Endometrial microvascular endothelial cells (primary cell): ENCODE data around the gene AMHR2. TPM values are rescaled to one million over a fixed set of nuclear protein-coding genes. Genes with fewer than 3 reads are reported as not detected.
"Not testable (repeated sequence)": the region's sequence is repeated elsewhere in the genome, so short reads cannot be mapped to it uniquely, and the experiment has no call there.

Experiments
- in situ Hi-C: cut with HindIII; loops from 2 replicates; pipeline ENCODE4 v1.10.0; 2017; ENCODE audit warnings: low sequenced_read_pairs, low pct_unique_long_range_greater_than_20kb; ENCODE audit errors: inconsistent ontology term
- total RNA-seq: library from RNA; depleted of rRNA; stranded (reverse); fragments of >200 nt; gene quantifications from one replicate; pipeline ENCODE4 v1.2.3, GENCODE V29; 2015; ENCODE audit errors: inconsistent ontology term

AMHR2 gene
- total RNA-seq, 1 donor from 2014 or later, result not detected

DNA sequence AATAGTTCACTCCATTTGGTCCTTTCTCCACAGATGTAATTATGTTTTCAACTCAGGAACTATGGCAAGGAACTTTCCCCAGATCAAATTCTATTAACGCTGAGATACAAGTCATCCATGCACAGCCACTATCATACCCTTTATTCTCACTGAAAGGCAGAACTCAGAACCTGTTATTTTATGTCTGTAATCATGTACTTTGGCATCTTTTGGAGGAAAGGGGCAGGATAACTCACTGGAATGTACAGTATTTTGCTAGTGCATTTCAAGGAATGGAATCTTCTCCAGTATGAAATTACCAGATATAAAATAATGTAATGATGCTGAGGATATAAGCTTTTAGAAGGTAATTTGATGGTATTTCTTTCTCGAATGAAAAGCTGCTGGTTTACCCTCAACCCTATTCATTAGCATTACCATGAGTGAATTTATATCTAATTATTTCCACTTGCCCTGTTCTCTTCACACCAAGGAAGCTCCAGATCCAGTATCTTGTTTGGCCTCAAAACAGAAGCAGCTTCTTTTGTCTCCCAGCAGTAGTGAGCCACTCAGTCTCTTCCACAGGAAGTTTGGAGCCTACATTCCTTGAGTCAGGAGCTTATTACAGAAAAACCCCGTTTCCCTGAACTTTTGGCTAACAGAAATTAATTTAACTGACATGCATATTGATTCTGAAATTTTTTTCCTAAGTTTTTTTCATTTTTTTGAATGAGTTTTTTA is 10.0 kb upstream of the AMHR2 start:
- in situ Hi-C loops, result no loop called here

DNA sequence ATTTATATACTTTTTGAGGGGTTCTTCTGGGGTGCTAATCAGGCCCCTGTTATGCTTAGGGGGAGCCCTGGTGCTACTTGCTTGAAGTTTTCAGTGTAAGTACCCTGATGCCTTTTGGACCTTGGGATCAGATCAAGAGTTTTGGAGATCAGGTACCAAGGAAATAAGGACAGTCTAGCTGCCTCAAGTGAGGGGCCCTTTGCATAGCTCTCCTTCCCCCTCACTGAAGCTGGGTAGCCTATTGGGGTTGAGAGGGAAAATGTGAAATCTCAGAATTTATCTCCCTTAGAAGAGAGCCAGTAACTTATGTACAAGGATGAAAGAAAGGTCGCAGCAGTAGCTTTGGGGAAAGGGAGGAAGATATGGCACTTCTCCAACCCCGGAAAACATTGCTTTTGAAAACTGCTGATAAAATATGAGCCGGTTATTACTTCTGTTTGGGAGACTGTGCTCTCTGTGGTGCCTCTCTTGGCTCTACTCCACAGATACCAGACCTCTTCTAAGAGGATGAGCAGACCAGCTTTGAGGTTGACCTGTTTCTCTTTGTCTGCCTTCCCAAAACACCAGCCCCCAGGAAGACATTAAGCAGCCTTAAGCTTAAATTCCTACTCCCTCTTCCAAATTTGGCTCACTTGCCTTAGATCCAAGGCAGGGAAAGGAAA is 8.8 kb upstream of the AMHR2 start:
- in situ Hi-C loops, result no loop called here

DNA sequence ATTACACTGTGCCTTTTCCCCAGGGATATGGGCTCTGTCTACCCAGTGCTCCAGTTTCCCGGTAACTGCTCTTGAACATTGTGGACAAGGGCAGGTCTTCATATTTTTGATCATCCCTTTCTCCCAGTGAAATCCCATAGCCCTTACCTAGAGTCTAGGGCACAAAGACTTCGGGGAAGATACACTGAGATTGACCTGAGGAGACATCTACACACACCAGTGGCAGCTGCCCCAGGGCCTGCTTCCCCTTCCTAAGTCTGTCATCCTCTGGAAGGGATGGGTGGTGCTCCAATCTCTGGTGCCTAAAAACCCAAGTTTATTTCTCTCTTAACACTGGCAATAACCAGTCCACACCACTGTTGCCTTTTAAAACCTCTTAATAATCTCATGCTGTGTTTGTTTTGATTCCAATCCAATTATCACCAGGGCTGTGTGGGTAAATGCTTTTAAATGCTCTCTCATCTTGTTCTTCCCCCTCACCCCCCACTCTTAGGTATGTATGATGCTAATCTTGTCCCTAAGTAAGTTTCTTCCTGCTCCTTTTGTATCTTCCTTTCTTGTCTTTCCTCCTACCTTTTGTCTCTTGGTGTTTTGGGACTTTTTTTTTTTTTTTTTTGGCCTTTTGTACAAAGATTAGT is 7.8 kb upstream of the AMHR2 start:
- in situ Hi-C loops, result not testable (repeated sequence)

DNA sequence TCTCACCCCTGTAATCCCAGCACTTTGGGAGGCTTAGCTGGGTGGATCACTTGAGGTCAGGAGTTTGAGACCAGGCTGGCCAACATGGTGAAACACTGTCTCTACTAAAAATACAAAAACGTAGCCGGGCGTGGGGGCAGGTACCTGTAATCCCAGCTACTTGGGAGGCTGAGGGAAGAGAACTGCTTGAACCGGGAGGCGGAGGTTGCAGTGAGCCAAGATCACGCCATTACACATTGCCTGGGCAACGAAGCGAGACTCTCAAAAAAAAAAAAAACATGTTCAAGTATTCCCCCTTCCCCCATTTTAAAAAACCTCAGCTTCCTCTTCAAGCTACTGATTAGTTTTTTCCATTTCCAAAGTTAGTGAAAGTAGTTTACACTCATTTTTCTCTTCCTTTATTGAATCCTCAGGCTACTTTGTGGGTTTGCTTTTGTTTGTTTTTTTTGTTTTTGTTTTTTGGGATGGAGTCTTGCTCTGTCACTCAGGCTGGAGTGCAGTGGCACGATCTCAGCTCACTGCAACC is 6.3 kb upstream of the AMHR2 start:
- in situ Hi-C loops, result not testable (repeated sequence)

DNA sequence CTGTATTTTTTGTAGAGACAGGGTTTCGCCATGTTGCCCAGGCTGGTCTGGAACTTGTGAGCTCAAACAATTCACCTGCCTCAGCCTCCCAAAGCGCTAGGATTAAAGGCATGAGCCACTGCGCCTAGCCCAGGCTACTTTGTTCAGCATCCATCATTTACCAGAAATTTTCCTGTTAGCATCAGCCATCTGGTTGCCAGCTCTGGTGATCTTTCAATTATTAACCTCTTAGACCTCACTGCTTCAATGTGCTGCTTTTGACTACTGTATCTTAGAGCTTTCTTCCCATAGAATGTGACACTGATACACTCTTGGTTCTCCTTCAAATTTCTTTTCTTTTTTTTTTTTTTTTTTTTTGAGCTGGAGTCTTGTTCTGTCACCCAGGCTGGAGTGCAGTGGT is 5.4 kb upstream of the AMHR2 start:
- in situ Hi-C loops, result no loop called here

DNA sequence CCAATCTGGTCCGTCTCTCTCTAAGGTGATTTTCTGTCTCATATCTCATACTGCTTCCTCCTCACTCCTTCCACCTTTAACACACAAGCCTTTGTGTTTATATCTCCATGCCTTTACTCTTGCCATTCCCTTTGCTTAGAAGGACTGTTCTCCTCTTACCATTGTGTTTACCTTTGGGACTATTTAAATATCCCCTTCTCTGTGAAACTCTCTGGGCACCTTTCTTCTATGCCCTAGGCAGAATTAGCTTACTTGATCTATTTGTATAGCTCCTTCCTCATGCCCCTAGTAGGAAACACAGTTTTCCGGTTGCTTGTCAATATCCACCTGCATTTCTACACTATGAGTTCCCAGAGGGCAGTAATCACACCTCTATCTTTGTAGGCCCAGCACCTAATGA is 3.9 kb upstream of the AMHR2 start:
- in situ Hi-C loops, result loop anchor here (10.0 kb wide), 1 partner anchor 75 kb away; no protein-coding TSS in a partner anchor

DNA sequence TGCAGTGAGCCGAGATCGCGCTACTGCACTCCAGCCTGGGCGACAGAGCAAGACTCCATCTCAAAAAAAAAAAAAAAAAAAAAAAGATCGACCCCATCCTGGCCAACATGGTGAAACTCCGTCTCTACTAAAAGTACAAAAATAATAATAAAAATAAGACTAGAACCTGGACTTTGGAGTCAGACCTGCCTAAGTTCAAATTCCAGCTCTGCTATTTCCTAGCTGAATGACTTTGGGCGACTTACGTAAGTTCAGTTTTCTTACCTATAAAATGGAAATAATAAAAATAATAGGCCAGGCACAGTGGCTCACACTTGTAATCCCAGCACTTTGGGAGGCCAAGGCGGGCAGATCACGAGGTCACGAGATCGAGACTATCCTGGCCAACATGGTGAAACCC is 1.4 kb upstream of the AMHR2 start:
- in situ Hi-C loops, result loop anchor here (10.0 kb wide), 1 partner anchor 77 kb away; no protein-coding TSS in a partner anchor

DNA sequence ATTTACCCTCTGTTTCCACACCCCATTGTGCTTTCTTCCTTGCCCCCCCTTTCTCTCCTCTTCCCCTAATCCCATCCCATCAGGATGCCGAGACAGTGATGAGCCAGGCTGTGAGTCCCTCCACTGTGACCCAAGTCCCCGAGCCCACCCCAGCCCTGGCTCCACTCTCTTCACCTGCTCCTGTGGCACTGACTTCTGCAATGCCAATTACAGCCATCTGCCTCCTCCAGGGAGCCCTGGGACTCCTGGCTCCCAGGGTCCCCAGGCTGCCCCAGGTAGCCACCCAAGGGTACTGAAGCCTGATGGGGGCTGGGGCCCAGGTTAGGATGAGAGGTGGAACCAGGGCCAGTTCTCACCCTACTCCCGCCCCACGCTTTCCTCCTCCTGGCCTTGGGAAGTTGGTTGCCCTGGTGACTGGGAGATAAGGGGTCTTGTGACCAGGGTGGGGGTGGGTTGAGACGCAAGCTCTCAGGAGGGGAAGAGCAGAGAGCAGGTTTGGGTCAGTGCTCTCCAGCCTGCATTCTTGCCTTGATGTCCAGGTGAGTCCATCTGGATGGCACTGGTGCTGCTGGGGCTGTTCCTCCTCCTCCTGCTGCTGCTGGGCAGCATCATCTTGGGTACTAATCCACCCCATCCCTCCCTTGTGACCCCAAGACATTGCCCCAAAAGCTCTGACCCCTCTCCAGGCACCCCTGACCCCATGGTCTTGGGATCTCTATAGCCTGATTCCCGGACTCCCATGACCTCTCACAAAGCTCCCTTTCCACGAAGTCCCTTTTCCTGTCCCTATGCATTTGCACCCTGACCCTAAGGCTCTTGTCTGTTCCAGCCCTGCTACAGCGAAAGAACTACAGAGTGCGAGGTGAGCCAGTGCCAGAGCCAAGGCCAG is 1.2 kb downstream of the AMHR2 start:
- in situ Hi-C loops, result loop anchor here (10.0 kb wide), 1 partner anchor 80 kb away; no protein-coding TSS in a partner anchor

DNA sequence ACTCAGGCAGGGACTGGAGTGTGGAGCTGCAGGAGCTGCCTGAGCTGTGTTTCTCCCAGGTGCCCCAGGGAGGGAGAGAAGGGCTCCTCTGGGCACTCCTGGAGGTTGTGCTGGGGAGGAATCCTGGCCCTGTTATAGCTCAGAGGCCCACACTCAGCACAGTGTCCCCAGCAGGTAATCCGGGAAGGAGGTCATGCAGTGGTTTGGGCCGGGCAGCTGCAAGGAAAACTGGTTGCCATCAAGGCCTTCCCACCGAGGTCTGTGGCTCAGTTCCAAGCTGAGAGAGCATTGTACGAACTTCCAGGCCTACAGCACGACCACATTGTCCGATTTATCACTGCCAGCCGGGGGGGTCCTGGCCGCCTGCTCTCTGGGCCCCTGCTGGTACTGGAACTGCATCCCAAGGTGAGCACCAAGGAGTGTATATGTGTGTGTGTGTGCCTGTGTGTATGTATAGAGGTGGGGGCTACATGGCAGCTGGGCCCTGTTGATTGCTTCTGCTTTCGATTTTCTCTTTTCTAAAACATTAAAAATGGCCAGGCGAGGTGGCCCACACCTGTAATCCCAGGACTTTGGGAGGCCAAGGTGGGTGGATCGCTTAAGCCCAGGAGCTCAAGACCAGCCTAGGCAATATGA is 2.0 kb downstream of the AMHR2 start:
- in situ Hi-C loops, result loop anchor here (10.0 kb wide), 1 partner anchor 81 kb away; no protein-coding TSS in a partner anchor

DNA sequence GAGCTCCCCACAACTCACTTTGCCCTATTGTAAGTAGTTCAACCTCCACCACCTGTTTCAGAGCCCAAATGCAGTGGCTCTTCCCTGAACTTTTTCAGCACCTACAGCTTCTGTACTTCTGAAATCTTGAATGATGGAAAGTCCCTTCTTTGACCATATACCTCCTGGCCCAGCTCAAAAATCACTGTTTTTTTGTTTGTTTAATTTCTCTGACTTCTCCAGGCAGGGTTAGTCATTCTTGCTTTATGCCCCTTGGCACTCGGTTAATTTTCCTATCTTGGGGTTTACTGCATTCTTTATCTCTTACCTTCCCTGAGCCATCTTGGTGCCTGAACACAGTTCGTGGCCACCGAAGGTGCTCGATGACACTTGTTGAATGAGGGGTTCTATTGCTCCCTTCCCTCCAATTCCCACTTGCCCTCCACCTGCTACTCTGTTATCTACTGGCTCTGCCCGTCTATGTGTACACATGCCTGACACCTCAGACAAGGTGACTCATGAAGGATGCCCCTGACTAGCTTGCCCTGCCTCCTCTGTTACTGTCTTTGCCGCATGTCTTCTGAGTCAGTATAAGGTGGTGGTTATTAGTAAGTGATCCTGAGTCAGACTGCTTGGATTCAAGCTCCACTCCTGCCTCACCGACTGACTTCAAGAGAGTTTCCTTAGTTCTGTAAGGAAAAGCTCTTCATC is 4.4 kb downstream of the AMHR2 start:
- in situ Hi-C loops, result loop anchor here (10.0 kb wide), 1 partner anchor 83 kb away; no protein-coding TSS in a partner anchor

DNA sequence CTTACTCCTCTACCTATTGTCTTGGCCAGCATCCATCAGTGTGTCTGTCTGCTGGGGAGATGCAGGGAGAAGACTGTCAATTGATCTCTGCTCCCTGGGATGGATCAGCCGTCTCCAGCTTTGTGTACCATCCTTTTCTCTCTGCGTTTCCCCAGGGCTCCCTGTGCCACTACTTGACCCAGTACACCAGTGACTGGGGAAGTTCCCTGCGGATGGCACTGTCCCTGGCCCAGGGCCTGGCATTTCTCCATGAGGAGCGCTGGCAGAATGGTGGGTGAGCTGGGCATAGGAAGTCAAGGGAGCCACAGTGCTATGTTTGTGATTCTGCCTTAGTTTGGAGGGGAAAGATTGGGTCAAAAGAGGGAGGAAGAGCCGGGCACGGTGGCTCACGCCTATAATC is 5.1 kb downstream of the AMHR2 start:
- in situ Hi-C loops, result loop anchor here (10.0 kb wide), 1 partner anchor 84 kb away; no protein-coding TSS in a partner anchor

DNA sequence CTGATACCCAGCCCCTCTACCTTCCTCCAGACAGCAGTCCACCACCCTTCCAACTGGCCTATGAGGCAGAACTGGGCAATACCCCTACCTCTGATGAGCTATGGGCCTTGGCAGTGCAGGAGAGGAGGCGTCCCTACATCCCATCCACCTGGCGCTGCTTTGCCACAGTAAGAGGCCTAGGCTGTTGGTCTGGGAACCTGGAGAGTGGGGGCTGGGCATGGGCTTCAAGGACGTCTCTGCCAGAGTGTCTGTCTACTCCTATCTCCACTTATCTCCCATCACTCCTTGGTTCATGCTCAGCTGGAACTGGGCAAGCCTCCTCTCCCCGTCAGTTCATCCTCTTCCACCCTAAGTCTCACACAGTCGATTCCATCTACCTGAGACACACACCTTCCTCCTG is 6.5 kb downstream of the AMHR2 start:
- in situ Hi-C loops, result no loop called here

DNA sequence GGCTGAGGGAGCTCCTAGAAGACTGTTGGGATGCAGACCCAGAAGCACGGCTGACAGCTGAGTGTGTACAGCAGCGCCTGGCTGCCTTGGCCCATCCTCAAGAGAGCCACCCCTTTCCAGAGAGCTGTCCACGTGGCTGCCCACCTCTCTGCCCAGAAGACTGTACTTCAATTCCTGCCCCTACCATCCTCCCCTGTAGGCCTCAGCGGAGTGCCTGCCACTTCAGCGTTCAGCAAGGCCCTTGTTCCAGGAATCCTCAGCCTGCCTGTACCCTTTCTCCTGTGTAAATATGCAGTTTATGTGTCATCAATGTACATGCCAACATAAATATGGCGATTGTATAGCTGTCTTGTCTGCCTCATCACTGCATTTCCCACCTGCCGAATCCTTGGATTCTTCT is 7.5 kb downstream of the AMHR2 start:
- in situ Hi-C loops, result no loop called here

DNA sequence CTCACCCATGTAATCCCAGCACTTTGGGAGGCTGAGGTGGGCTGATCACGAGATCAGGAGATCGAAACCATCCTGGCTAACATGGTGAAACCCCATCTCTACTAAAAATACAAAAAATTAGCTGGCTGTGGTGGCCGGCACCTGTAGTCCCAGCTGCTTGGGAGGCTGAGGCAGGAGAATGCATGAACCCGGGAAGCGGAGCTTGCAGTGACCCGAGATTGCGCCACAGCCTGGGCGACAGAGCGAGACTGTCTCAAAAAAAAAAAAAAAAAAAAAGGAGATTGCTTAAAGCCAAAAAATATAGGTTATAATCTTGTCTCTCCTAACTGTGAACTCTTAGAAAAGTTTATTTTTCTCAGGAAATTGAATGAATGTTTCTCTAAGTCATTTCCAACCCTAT is 11.7 kb downstream of the AMHR2 start:
- in situ Hi-C loops, result not testable (repeated sequence)

DNA sequence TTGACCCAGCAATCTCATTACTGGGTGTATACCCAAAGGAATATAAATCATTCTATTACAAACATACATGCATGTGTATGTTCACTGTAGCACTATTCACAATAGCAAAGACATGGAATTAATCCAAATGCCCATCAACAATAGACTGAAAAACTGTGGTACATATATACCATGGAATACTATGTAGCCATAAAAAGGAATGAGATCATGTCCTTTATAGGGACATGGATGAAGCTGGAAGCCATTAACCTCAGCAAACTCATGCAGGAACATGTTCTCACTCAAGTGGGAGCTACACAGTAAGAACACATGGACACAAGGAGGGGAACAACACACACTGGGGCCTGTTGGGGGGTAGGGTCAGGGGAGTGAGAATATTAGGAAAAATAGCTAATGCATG is 15.9 kb downstream of the AMHR2 start:
- in situ Hi-C loops, result not testable (repeated sequence)

DNA sequence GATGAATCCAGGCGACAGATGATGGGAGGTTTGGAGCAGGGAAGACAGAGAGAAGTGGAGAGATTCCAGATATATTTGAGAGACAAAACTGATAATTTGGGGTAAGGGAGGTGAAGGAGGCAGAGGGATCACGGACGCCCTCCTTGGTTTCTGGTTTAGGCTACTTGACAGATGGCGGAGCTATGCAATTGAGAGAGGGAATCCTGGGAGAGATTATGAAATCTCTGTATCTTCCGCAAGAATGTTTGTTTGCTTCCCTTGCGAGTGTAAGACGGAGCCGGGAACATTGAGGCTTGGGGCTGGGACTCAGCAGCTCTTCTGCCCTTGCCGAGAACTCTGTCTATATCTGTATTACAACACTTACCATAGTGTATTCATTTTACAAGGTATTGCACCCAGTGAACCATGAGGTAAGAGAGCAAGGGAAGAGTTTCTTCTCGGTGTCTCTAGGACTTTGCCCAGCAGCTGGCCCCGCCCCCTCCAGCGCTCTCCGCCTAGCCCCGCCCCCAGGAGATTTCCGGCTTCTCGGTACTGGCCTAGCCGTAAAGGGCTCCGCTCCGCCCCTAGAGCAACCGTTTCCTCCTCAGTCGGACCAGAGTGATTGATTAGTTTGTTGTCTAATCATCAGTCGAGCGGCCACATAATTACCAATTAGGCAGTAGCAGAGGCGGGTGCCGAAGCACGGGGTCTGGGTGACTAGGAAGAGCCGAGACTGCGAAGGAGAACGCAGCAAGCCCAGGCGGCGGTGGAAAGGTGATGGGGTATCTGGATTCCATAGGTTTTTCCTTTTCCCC is 17.6 kb downstream of the AMHR2 start, which contains the start of gene PRR13:
Gene PRR13, plus strand, starts transcription at position 695 of the 794 bp plus-strand sequence. CDS start 981 bp downstream, outside the sequence.
- in situ Hi-C loops, result no loop called here

DNA sequence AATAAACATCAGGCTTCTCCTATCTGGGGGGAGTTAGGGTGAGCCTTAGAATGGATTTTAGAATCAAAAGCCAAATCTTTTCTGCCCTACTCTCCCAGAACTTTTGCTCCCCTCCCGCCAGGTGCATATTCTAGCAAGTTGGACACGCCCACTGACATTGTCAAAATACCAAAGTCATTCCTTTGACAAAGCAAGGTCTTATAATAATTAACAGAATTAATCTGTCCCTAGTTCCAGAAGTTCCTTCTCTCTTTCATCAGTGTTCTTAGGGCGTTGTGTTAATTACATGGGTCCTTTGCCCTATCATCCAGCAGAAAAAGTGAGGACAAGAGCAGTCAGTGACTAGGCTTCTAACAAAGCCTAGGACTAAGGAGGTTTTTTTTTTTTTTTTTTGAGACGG is 20.3 kb downstream of the AMHR2 start:
- in situ Hi-C loops, result no loop called here
